SKM-1 treated with dmso at 0.1 percent for 144 hours (cell line): ENCODE measurements around the gene LGALS14.
A peak's percentile ranks its signal among the peaks of the same experiment; 100 is the strongest.
"Not testable (repeated sequence)": the region's sequence is repeated elsewhere in the genome, so short reads cannot be mapped to it uniquely, and the experiment has no call there.

Source experiments
- DNase-seq: peaks from one replicate; lab custom pipeline; 2025; ENCODE audit not compliant: unreplicated experiment; lab: John Stamatoyannopoulos, UW

LGALS14 gene, protein sequence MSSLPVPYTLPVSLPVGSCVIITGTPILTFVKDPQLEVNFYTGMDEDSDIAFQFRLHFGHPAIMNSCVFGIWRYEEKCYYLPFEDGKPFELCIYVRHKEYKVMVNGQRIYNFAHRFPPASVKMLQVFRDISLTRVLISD

DNA sequence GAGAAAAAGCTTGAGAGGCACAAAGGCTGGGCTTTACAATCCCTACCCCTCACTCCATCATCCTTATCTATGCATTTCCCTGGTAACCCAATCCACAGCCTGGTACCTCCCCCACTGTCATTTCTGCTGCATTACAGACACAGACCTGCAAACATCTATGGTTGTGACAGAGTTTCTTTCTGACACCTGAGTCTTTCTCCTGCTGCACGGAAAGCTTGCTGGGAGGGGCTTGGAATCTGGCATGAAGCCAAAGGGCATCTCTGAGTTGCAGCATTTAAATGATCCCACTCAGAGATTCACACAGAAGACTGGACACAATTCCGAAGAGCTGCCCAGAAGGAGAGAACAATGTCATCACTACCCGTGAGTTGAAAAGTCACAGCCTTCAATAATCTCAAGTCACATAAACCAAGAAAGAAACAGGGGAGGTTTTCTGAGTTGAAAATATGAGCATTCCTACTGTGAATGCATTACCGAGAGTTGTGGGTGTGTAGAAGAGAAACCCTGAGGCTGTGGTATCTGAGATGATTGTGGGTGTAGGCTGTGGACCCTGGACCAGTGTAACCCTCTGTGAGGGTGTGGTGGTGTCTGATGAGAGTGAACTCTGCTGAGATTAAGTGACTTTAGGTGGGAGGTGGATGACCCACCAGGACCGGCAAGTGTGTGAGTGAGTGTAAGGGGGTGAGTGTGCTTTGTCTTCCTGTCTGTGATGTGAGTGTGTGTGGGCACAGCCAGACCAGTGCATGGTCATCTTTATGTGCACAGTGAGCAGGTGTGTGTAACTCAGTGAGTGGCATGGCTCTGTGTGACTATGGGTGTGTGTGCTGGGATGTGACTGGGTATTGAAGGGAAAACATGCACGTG, at the start of gene LGALS14:
LGALS14 (plus strand) TSS at position 301 of the 864 bp plus-strand sequence; CDS start at position 349, 48 bp downstream.
- DNase-seq, result no peak

DNA sequence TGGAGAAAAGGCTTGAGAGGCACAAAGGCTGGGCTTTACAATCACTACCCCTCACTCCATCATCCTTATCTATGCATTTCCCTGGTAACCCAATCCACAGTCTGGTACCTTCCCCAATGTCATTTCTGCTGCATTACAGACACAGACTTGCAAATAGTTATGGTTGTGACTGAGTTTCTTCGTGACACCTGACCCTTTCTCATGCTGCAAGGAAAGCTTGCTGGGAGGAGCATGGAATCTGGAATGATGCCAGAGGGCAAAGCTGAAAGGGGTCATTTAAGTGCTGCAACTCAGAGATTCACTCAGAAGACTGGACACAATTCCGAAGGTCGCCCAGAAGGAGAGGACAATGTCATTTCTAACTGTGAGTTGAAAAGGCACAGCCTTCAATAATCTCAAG, 48.7 kb upstream of the LGALS14 start, which contains the start of gene LGALS16:
LGALS16 (plus strand) TSS at position 301 of the 400 bp plus-strand sequence; CDS start at position 350, 49 bp downstream.
- DNase-seq, result no peak

GRCh38 chr19:39659791-39660190, 44.5 kb upstream of the LGALS14 start:
- no peak for DNase-seq

DNA sequence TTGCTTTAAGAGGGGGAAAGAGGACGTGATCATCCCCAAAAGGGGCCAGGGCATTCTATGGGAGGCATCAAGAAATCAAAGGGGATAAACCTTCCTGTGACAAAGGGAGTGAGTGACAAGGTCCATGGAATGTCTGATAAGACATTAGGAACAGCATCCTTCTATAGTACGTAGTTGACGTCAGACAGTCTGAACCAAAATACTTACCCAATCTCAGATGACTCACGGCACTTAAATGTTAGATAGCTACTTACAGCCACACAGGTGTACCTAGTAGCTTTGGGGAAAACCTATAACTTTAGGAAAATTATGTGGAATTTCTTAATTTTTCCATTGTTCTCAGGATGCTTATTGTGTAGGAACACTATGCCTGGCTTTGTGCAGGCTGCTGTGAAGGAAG, 43.6 kb upstream of the LGALS14 start:
- no peak for DNase-seq

- no peak for DNase-seq
Observed at GRCh38 chr19:39661565-39661964, 42.7 kb upstream of the LGALS14 start.

DNA sequence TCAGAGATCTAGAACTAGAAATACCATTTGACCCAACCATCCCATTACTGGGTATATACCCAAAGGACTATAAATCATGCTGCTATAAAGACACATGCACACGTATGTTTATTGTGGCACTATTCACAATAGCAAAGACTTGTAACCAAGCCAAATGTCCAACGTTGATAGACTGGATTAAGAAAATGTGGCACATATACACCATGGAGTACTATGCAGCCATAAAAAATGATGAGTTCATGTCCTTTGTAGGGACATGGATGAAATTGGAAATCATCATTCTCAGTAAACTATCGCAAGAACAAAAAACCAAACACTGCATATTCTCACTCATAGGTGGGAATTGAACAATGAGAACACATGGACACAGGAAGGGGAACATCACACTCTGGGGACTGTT, 34.4 kb upstream of the LGALS14 start:
- DNase-seq, result not testable (repeated sequence)

DNA sequence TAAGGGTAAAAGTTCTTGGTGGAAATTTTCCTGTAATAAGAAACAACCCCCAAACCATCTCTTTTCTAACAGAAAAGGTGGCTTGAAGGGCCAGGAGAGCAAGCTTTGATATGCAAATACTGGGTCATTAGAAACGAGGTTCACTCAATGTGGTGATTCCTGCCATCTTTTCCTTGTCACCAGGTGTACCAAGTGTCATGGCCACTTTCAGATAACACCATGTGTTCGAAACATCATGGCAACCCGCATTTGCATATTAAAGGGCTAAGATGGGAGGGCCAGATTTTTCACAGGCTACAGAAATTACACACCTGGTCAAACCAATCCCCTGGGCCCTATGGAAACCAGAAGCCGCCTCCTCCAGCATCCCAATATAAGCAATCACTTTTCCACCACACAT, 33.3 kb upstream of the LGALS14 start:
- DNase-seq, result no peak

- DNase-seq, result peak; percentile 68
Observed at GRCh38 chr19:39671739-39672363, 32.4 kb upstream of the LGALS14 start.

GRCh38 chr19:39672473-39672872, 31.8 kb upstream of the LGALS14 start:
- DNase-seq, result no peak

DNA sequence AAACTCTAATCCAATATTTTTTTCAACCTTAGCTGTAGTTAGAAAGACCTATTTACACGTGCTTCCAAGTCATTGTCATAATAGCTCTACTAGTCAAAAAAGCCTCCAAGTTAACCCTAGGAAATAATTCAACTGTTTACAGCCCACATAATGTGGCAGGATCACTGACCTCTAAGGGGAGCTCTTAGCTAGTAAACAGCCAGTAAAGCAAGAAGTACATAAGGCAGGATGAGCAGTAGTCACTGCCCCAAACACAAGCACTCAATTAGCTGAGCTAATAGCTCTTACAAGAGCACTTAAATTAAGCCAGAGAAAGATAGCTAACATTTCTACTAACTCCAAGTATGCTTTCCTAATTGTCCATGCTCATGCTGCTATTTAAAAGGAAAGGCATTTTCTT, 30.4 kb upstream of the LGALS14 start:
- DNase-seq, result peak; percentile 3

GRCh38 chr19:39676004-39676403, 28.3 kb upstream of the LGALS14 start:
- no peak for DNase-seq

DNA sequence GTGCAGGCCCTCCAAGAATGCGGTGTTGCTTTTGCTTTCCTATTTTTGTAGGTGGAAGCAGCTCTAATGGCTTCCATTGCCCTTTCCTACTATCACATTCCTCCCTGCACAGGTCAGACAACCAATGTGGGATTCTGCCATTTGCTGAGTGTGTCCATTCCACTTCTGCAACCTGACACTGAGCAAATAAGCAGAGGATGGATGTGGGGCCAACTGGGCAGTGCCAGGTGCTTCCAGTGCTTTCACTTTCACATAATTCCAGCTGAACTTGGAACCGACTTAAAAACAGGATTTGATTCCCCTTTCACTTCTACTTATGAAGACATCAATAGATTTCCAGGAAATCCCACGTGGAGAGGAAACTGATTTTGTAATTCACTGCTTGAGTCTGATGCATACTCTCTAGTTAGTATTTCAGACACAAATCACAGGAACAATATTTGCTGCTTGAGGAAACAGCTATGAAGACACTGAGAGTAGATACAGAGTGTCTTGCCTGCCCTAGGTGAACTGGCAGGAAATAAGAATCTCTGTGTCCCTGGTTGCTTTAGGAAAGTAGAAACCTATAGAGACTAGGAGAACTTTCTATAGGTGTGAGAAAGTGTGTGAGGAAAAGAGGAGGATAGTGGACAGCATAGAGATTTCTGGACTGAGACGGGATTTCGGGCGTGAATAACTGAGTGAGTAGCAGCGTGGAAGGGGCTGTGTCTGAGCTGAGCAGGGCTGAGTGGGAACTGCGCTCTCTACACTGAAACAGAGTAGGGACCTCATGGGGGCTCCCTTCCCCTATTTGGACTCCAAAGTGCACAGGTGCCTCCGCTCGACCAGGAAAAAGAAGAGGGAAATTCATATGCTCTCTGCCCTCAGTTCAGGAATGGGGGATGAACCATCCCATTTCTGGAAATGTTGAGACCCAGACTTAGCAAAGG, 26.1 kb upstream of the LGALS14 start:
- DNase-seq, result no peak

- no peak for DNase-seq
Observed at GRCh38 chr19:39679056-39679790, 25.1 kb upstream of the LGALS14 start.

GRCh38 chr19:39679791-39680168, 24.5 kb upstream of the LGALS14 start:
- no peak for DNase-seq

DNA sequence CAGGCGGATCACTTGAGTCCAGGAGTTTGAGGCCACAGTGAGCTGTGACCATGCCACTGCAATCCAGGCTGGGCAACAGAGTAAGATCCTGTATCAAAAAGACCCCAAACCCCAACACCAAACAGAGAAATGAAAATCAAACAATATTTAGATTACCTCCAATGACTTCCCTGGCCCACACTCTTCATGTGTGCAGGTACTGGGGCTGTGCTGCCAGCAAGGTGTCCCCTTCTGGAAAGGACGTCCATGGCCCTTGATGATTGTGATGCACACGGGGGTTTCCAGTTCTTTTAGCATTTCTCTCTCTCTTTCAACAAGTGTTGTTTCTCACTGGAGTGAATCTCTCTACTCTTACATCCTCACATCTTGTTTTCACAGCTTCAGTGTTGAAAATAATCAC, 23.7 kb upstream of the LGALS14 start:
- DNase-seq, result no peak

DNA sequence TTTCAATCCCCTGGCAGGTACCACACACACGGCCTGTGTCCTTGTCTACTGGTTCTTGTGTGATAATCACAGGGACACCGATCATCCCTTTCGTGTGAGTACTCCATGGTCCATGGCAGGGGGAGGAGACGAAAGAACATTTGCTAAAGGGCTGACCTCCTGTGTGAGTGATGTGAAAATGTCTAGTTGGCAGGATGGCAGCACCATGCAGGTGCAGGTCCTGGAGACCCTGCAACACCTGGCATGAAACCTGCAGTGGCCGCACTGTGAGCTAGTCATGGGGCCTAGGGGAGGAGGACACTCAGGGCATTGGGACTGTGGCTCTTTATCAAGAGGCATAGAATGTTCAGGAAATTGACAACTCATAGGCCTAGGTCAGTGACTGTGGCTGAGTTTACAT, 22.9 kb upstream of the LGALS14 start:
- DNase-seq, result no peak

DNA sequence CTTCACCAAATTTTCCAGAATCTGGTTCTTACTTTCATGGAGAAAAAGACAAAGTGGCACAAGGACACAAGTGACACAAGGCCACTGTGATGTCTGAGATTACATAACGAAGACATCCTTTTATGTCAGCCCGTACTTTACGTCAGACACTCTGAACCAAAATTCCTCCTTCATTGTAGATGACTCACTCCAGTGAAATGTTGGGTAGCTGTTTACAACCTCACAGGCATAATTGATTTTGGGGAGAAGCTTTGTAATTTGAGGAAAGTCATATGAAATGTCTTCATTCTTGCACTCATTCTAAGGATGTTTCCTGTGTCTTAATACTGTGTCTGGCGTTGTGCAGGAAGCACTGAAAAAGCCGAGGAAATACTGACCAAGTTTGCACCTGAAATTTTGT, 20.0 kb upstream of the LGALS14 start:
- no peak for DNase-seq

DNA sequence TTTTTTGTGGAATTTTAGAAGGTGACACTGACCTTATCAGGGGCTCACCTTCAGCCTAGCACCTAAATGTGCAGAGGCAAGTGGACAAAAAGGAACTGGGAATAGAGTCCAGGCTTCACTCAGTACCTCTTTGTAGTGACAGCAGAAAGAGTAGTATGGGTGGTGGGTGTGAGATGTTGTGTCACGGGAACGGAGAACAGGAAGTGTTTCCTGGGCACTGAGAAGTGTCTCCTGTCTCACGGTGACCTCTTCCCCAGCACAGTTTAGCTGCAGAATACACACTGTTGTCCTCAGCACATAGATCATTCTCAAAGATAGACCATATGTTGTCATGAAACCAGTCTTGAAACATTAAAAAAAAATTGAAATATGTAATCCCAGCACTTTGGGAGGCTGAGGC, 17.5 kb upstream of the LGALS14 start:
- DNase-seq, result no peak

- not testable (repeated sequence) for DNase-seq
Observed at GRCh38 chr19:39688637-39689036, 15.6 kb upstream of the LGALS14 start.

- DNase-seq, result no peak
Observed at GRCh38 chr19:39692166-39692565, 12.1 kb upstream of the LGALS14 start.
